TTC549 (cell line): Measurements from ENCODE around the gene P2RY2.
"Not testable (repeated sequence)": the region's sequence is repeated elsewhere in the genome, so short reads cannot be mapped to it uniquely, and the experiment has no call there.

Experiments used
- FAIRE-seq: peaks from 2 replicates; lab custom pipeline; 2012; peaks lifted over from hg19 to GRCh38; lab: Jason Lieb, UNC

Gene P2RY2

GRCh38 chr11:73228268-73229134 lies 10.4 kb downstream of the P2RY2 start:
- no peak for FAIRE-seq

DNA sequence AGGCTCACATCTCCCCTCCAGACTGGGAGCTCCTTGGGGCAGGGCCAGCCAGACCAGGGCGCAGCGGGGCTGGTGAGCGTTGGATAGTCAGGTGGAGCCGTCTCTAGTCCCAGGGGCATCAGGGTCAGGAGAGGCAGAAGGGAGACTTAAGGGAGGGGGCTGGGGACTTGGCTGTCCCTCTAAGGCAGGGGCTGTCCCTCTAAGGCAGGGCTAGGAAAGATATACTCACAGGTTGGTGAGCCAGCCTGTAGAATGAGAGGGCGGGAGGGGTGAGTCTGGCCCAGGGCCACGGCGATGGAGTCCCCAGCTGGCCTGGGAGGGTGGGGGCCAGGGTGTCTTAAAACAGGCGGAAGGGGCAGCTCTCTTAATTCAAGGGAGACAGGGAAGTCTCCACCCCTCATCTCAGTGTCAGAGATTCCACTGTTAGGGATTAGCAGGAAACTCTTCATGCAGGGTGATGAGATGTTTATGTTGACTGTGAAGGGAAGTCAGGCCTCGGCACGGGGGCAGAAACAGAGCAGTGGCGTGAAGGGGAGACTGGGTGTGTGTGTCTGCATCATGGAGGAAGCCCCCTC lies 11.3 kb downstream of the P2RY2 start:
- FAIRE-seq: no peak

GRCh38 chr11:73229896-73230875 lies 12.1 kb downstream of the P2RY2 start:
- FAIRE-seq: no peak

GRCh38 chr11:73230931-73231330 lies 12.8 kb downstream of the P2RY2 start:
- FAIRE-seq: no peak

DNA sequence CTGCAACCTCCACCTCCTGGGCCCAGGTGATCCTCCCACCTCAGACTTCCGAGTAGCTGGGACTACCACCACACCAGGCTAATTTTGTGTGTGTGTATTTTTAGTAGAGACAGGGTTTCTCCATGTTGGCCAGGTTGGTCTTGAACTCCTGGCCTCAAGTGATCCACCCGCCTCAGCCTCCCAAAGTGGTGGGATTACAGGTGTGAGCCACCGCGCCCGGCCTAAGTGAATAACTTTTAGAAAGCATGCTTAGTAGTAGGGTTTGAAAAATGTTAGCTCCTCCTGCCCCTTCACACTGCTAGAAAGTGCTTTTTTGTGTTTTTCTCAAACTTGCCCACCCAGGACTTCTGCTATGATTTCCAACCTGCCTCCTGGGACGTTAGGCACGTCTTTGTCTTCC lies 14.4 kb downstream of the P2RY2 start:
- FAIRE-seq: not testable (repeated sequence)

- no peak for FAIRE-seq
Measured at GRCh38 chr11:73233211-73233610, 15.1 kb downstream of the P2RY2 start.

DNA sequence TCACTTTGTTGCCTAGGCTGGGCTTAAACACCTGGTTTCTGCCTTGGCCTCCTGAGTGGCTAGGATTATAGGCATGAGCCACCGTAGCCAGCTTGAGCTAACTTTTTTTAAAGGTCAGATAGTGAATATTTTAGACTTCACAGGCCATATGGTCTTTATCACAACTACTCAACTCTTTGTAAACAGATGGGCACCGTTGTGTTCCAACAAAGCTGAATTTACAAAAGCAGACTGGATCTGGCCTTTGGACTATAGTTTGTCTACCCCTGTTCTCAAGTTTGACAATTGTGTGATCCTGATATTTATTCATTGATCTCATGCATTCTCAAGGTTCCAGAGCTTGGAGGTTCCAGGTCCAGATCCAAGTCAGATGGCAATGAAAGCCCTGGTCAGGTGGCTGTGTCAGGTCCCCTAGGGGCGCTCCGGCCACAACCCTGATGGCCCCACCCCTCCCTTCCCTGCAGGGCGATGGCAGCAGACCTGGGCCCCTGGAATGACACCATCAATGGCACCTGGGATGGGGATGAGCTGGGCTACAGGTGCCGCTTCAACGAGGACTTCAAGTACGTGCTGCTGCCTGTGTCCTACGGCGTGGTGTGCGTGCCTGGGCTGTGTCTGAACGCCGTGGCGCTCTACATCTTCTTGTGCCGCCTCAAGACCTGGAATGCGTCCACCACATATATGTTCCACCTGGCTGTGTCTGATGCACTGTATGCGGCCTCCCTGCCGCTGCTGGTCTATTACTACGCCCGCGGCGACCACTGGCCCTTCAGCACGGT lies 15.8 kb downstream of the P2RY2 start:
- no peak for FAIRE-seq

DNA sequence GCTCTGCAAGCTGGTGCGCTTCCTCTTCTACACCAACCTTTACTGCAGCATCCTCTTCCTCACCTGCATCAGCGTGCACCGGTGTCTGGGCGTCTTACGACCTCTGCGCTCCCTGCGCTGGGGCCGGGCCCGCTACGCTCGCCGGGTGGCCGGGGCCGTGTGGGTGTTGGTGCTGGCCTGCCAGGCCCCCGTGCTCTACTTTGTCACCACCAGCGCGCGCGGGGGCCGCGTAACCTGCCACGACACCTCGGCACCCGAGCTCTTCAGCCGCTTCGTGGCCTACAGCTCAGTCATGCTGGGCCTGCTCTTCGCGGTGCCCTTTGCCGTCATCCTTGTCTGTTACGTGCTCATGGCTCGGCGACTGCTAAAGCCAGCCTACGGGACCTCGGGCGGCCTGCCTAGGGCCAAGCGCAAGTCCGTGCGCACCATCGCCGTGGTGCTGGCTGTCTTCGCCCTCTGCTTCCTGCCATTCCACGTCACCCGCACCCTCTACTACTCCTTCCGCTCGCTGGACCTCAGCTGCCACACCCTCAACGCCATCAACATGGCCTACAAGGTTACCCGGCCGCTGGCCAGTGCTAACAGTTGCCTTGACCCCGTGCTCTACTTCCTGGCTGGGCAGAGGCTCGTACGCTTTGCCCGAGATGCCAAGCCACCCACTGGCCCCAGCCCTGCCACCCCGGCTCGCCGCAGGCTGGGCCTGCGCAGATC lies 16.5 kb downstream of the P2RY2 start:
- no peak for FAIRE-seq

DNA sequence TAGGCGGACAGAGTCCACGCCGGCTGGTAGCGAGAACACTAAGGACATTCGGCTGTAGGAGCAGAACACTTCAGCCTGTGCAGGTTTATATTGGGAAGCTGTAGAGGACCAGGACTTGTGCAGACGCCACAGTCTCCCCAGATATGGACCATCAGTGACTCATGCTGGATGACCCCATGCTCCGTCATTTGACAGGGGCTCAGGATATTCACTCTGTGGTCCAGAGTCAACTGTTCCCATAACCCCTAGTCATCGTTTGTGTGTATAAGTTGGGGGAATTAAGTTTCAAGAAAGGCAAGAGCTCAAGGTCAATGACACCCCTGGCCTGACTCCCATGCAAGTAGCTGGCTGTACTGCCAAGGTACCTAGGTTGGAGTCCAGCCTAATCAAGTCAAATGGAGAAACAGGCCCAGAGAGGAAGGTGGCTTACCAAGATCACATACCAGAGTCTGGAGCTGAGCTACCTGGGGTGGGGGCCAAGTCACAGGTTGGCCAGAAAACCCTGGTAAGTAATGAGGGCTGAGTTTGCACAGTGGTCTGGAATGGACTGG lies 17.2 kb downstream of the P2RY2 start:
- FAIRE-seq: no peak

GRCh38 chr11:73236205-73236765 lies 18.2 kb downstream of the P2RY2 start:
- FAIRE-seq: no peak

DNA sequence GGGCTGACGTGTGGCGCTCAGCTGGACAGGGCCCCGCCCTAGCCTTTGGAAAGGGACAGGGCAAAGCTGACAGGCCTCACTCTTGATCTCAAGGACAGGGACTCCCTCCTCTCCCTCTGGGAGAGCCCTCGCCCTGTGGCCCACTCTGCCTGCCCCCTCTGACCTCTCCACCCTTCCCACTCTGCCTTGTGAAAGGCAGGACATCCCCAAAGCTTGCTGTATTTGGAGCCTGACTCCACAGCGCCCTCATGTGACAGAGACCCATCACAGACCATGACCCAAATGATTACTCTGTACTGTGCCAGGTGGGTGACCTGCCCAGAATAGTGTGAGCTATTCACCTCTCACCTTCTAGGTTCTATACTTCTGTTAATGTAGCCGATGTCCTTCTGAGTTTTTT lies 18.8 kb downstream of the P2RY2 start:
- no peak for FAIRE-seq

GRCh38 chr11:73237471-73238290 lies 19.6 kb downstream of the P2RY2 start:
- no peak for FAIRE-seq

DNA sequence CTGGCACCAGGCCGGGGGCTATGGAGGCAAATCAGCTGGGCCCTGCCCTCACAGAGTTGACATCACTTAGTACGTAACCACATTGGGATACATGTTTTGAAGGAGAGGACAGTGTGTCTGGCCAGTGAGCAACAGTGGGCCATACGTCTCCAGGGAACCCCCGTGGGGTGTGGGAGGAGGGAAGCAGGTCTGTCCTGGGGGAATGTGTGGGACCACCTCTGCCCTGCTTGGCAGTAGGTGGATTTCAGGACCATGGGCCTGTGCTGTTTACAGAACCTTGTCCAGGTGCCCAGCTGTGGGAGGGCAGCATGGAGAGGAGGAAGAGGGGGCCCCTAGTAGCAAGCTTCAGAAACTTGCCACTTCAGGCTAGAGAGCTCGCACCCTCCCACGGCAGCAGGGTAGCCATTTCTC lies 21.0 kb downstream of the P2RY2 start:
- FAIRE-seq: no peak

- no peak for FAIRE-seq
Measured at GRCh38 chr11:73239571-73240189, 21.6 kb downstream of the P2RY2 start.

GRCh38 chr11:73240190-73240781 lies 22.2 kb downstream of the P2RY2 start:
- no peak for FAIRE-seq

- FAIRE-seq: no peak
Measured at GRCh38 chr11:73241300-73241699, 23.2 kb downstream of the P2RY2 start.

GRCh38 chr11:73242251-73243092 lies 24.4 kb downstream of the P2RY2 start:
- no peak for FAIRE-seq

DNA sequence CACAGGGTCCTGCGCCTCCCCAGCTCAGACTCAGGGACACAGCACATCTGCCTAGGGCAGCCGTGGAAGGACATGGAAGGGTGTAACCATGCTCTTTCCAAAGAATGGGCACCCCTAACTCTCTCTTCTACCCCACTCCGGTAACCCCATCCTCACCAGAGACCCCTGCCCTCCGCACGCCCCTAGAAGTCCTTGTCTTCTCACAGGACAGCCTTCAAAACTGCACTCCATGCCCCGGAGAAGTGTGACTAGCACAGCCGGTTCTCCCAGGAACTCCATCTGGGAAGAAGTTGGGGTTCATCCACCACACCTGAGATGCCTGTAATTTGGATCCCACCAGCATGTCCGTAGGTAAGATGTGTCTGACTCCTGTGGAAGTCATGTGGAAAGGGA lies 25.0 kb downstream of the P2RY2 start:
- FAIRE-seq: no peak
